Fibroblast of lung (primary cell): ENCODE results near the gene CFAP57.

Experiments used
- CTCF ChIP-seq, 2 donors: IDR thresholded peaks in 1 of 2; conservative IDR thresholded peaks in 1 of 2; 1 replicate in 1 of 2; 2 replicates in 1 of 2; pipeline ENCODE4 v1.5.1; 2011 to 2012; ENCODE audit warnings: low read length in 2 of 2, control low read depth in 1 of 2, inconsistent platforms in 1 of 2, low read depth in 1 of 2, mild to moderate bottlenecking in 1 of 2
- EZH2 ChIP-seq: IDR thresholded peaks from 2 replicates; pipeline ENCODE4 v1.5.1; 2012; ENCODE audit warnings: low read length, control low read depth, mild to moderate bottlenecking; ENCODE audit errors: missing control alignments

- TF ChIP-seq CTCF (conservative IDR thresholded peaks at IDR 0.05 in 1 of 2, IDR thresholded peaks at IDR 0.05 in 1 of 2; ENCODE audit: low read depth in 1 of 2, low read length in 2 of 2) (no peak), EZH2 (no peak)
Measured at GRCh38 chr1:43147625-43148327, 24.4 kb upstream of the CFAP57 start.
